Measurements from ENCODE around the gene ANKRD33B. TPM values are rescaled to one million over a fixed set of nuclear protein-coding genes. Genes with fewer than 3 reads are reported as not detected.

ANKRD33B gene
- total RNA-seq, 1 donor from 2014 or later = 0.84 TPM

GRCh38 chr5:10534561-10535530, 29.0 kb upstream of the ANKRD33B start:
- peaks cover 22% of the 10 kb centered on the region for H3K27me3 Mint-ChIP-seq (ENCODE audit: low read depth)
- H3K4me3 Mint-ChIP-seq = no peak overlapping the region

GRCh38 chr5:10536511-10536910, 27.4 kb upstream of the ANKRD33B start:
- H3K4me1 Mint-ChIP-seq = peaks cover 3% of the 10 kb centered on the region
- no peaks in the 10 kb centered on the region for H3K9me3 Mint-ChIP-seq
- peaks cover 23% of the 10 kb centered on the region for H3K27me3 Mint-ChIP-seq (ENCODE audit: low read depth)
- H3K4me3 Mint-ChIP-seq = no peak overlapping the region
- TF ChIP-seq CTCF (conservative IDR thresholded peaks at IDR 0.05) = no peak
- H3K36me3 Mint-ChIP-seq (ENCODE audit: low read depth) = no peaks in the 10 kb centered on the region
- H3K27ac Mint-ChIP-seq (ENCODE audit: unreplicated experiment) = no peak overlapping the region
- DNase-seq (ENCODE audit: low read depth, low spot score) = no peak

More at GRCh38 chr5:10534561-10535530, 29.0 kb upstream of the ANKRD33B start:
- TF ChIP-seq CTCF (conservative IDR thresholded peaks at IDR 0.05) = no peak
- Mint-ChIP-seq H3K27ac (ENCODE audit: unreplicated experiment) (no peak overlapping the region), H3K36me3 (ENCODE audit: low read depth) (no peaks in the 10 kb centered on the region), H3K4me1 (peaks cover 3% of the 10 kb centered on the region), H3K9me3 (no peaks in the 10 kb centered on the region)
- DNase-seq (ENCODE audit: low read depth, low spot score) = no peak

- no peak for TF ChIP-seq CTCF (conservative IDR thresholded peaks at IDR 0.05)
- H3K27ac Mint-ChIP-seq (ENCODE audit: unreplicated experiment) = no peak overlapping the region
- H3K4me1 Mint-ChIP-seq = peaks cover 3% of the 10 kb centered on the region
- H3K36me3 Mint-ChIP-seq (ENCODE audit: low read depth) = no peaks in the 10 kb centered on the region
- no peaks in the 10 kb centered on the region for H3K9me3 Mint-ChIP-seq
- no peak for DNase-seq (ENCODE audit: low read depth, low spot score)
- H3K4me3 Mint-ChIP-seq = no peak overlapping the region
- peaks cover 25% of the 10 kb centered on the region for H3K27me3 Mint-ChIP-seq (ENCODE audit: low read depth)
Observed at GRCh38 chr5:10536931-10537579, 26.8 kb upstream of the ANKRD33B start.

- no peaks in the 10 kb centered on the region for H3K9me3 Mint-ChIP-seq
- DNase-seq (ENCODE audit: low read depth, low spot score) = no peak
- H3K27me3 Mint-ChIP-seq (ENCODE audit: low read depth) = peaks cover 26% of the 10 kb centered on the region
- H3K4me3 Mint-ChIP-seq = no peak overlapping the region
- TF ChIP-seq CTCF (conservative IDR thresholded peaks at IDR 0.05) = no peak
- peaks cover 3% of the 10 kb centered on the region for H3K4me1 Mint-ChIP-seq
- H3K27ac Mint-ChIP-seq (ENCODE audit: unreplicated experiment) = no peak overlapping the region
- H3K36me3 Mint-ChIP-seq (ENCODE audit: low read depth) = no peaks in the 10 kb centered on the region
Observed at GRCh38 chr5:10537624-10538023, 26.2 kb upstream of the ANKRD33B start.

GRCh38 chr5:10538103-10538788, 25.6 kb upstream of the ANKRD33B start:
- peaks cover 29% of the 10 kb centered on the region for H3K27me3 Mint-ChIP-seq (ENCODE audit: low read depth)
- no peak for TF ChIP-seq CTCF (conservative IDR thresholded peaks at IDR 0.05)
- no peak for DNase-seq (ENCODE audit: low read depth, low spot score)
- H3K4me1 Mint-ChIP-seq = peaks cover 3% of the 10 kb centered on the region
- H3K9me3 Mint-ChIP-seq = no peaks in the 10 kb centered on the region
- no peaks in the 10 kb centered on the region for H3K36me3 Mint-ChIP-seq (ENCODE audit: low read depth)
- no peak overlapping the region for H3K27ac Mint-ChIP-seq (ENCODE audit: unreplicated experiment)
- no peak overlapping the region for H3K4me3 Mint-ChIP-seq

Measured in neural crest cell (in vitro differentiated cells).